ENCODE measurements around the gene LARP4.

GRCh38 chr12:50354908-50355307 lies 45.8 kb upstream of the LARP4 start:
- no peak for TF ChIP-seq CTCF (IDR thresholded peaks at IDR 0.05; ENCODE audit: low read length)
- TF ChIP-seq EZH2phosphoT487 (IDR thresholded peaks at IDR 0.05; ENCODE audit: low read length) = no peak
- TF ChIP-seq EZH2 (optimal IDR thresholded peaks at IDR 0.05; ENCODE audit: low read depth, low read length) = no peak

All from MM.1S (cell line).